GM12878 (cell line): ENCODE measurements around the gene SUPT3H. TPM values are rescaled to one million over a fixed set of nuclear protein-coding genes. Genes with fewer than 3 reads are reported as not detected.

ENCODE experiments used
- ATAC-seq: fragments of 200-7000 bp; cut with Tn5 transposase; 3 replicates; pipeline ENCODE4 v1.9.1; 2020; ENCODE audit warnings: mild to moderate bottlenecking, moderate library complexity
- BruUV-seq: library from RNA; stranded (reverse); fragments of 400-500 nt; replicated peaks from 2 replicates; lab custom pipeline; 2021; lab: Mats Ljungman, UMichigan
- CTCF ChIA-PET: fragments of 300-600 bp; sonication (Branson Sonifier 250); formaldehyde crosslinking; extraction: SDS; loops from one replicate; lab custom pipeline; 2021; ENCODE audit warnings: inconsistent platforms; lab: Yijun Ruan, JAX
- POLR2A ChIA-PET: fragments of 350-600 bp; formaldehyde crosslinking; extraction: SDS; loops from one replicate; lab custom pipeline; 2021; ENCODE audit warnings: inconsistent platforms; lab: Charles Lee
- RAD21 ChIA-PET: fragments of 300-600 bp; sonication (Branson Sonifier 250); formaldehyde crosslinking; loops from one replicate; lab custom pipeline; 2023; ENCODE audit warnings: antibody characterized with exemption; ENCODE audit not compliant: unreplicated experiment; lab: Charles Lee
- SMC1A ChIA-PET: fragments of 300-600 bp; sonication (Branson Sonifier 250); formaldehyde crosslinking; loops from one replicate; lab custom pipeline; 2023; ENCODE audit not compliant: unreplicated experiment, uncharacterized antibody; lab: Charles Lee
- DNase-seq: peaks from one replicate; pipeline ENCODE4 v3.0.0-alpha.2; 2011; ENCODE audit warnings: low read depth, low spot score
- FAIRE-seq: peaks from 3 replicates; lab custom pipeline; 2011; peaks lifted over from hg19 to GRCh38; lab: Jason Lieb, UNC
- H2AFZ ChIP-seq: 2 replicates; pipeline ENCODE4 v1.6.0; 2011; ENCODE audit warnings: low read depth, low read length, control low read depth; ENCODE audit not compliant: control insufficient read depth
- H3K27ac ChIP-seq: 2 replicates; pipeline ENCODE4 v1.5.1; 2011; ENCODE audit warnings: control low read depth; ENCODE audit not compliant: control insufficient read depth, insufficient read depth
- H3K27me3 ChIP-seq, 2 experiments: replicated peaks in 1 of 2; 2 replicates each; pipeline versions ENCODE4 v1.6.0 to v1.6.1; 2011; ENCODE audit warnings: low read length in 1 of 2; ENCODE audit not compliant: control insufficient read depth in 2 of 2, insufficient read depth in 2 of 2
- H3K36me3 ChIP-seq, 2 experiments: 2 replicates each; pipeline ENCODE4 v1.5.1; 2011; ENCODE audit warnings: low read length in 1 of 2; ENCODE audit not compliant: control insufficient read depth in 2 of 2, insufficient read depth in 2 of 2
- H3K4me1 ChIP-seq: 2 replicates; pipeline ENCODE4 v1.6.1; 2011; ENCODE audit warnings: mild to moderate bottlenecking, low read length, moderate library complexity, mixed read lengths; ENCODE audit not compliant: control insufficient read depth, insufficient read depth
- H3K4me2 ChIP-seq: 2 replicates; pipeline ENCODE4 v1.6.0; 2011; ENCODE audit warnings: control low read depth; ENCODE audit not compliant: control insufficient read depth, insufficient read depth
- H3K4me3 ChIP-seq: fragments of 200-600 bp; sonication (generic); 2 replicates; pipeline ENCODE4 v1.5.1; 2016
- H3K79me2 ChIP-seq: 2 replicates; pipeline ENCODE4 v1.6.0; 2011; ENCODE audit warnings: low read length; ENCODE audit not compliant: control insufficient read depth, insufficient read depth
- H3K9ac ChIP-seq: 2 replicates; pipeline ENCODE4 v1.8.0; 2011; ENCODE audit warnings: low read length, control low read depth, mixed read lengths; ENCODE audit not compliant: control insufficient read depth, insufficient read depth
- H3K9me3 ChIP-seq: replicated peaks from 3 replicates; pipeline ENCODE4 v1.5.1; 2011; ENCODE audit warnings: mild to moderate bottlenecking, low read length; ENCODE audit not compliant: control insufficient read depth, insufficient read depth
- H4K20me1 ChIP-seq: 2 replicates; pipeline ENCODE4 v1.6.0; 2011; ENCODE audit not compliant: control insufficient read depth, insufficient read depth
- ATF3 ChIP-seq: IDR thresholded peaks from 2 replicates; pipeline ENCODE4 v1.6.1; 2011; ENCODE audit warnings: low read depth, mild to moderate bottlenecking, low read length, moderate library complexity, borderline replicate concordance; ENCODE audit errors: extremely low read depth
- CBX5 ChIP-seq: sonication (generic); IDR thresholded peaks from 2 replicates; pipeline ENCODE4 v1.6.1; 2016; ENCODE audit warnings: low read depth, moderate library complexity, mild to moderate bottlenecking, inconsistent platforms
- MTA2 ChIP-seq: fragments of 450-650 bp; IDR thresholded peaks from 2 replicates; pipeline ENCODE4 v1.6.1; 2016; ENCODE audit warnings: low read depth, mild to moderate bottlenecking, moderate library complexity
- MTA3 ChIP-seq: IDR thresholded peaks from 2 replicates; pipeline ENCODE4 v1.6.1; 2012; ENCODE audit warnings: low read length, inconsistent platforms, borderline replicate concordance
- MYB ChIP-seq: fragments of 150-350 bp; IDR thresholded peaks from 2 replicates; pipeline ENCODE4 v1.6.1; 2014; ENCODE audit warnings: mild to moderate bottlenecking, low read depth, low read length, borderline replicate concordance
- NFYA ChIP-seq: IDR thresholded peaks from 2 replicates; pipeline ENCODE4 v1.6.1; 2011; ENCODE audit warnings: low read depth, mild to moderate bottlenecking, low read length, improper control_type of control experiment, borderline replicate concordance
- NKRF ChIP-seq: fragments of 450-650 bp; conservative IDR thresholded peaks from 2 replicates; pipeline ENCODE4 v1.6.1; 2017; ENCODE audit warnings: mild to moderate bottlenecking, moderate library complexity
- NR2C2 ChIP-seq: IDR thresholded peaks from 2 replicates; pipeline ENCODE4 v1.6.1; 2011; ENCODE audit warnings: borderline replicate concordance, low read depth; ENCODE audit not compliant: control insufficient read depth, insufficient read length
- REST ChIP-seq: IDR thresholded peaks from 2 replicates; pipeline ENCODE4 v1.6.1; 2012; ENCODE audit warnings: mild to moderate bottlenecking, low read depth, low read length
- TARDBP ChIP-seq: IDR thresholded peaks from 2 replicates; pipeline ENCODE4 v1.6.1; 2016; ENCODE audit warnings: borderline replicate concordance
- USF2 ChIP-seq: IDR thresholded peaks from 2 replicates; pipeline ENCODE4 v1.6.1; 2011; ENCODE audit warnings: low read depth, low read length, improper control_type of control experiment, borderline replicate concordance
- WRNIP1 ChIP-seq: IDR thresholded peaks from 2 replicates; pipeline ENCODE4 v1.6.1; 2011; ENCODE audit warnings: low read depth, low read length, improper control_type of control experiment, borderline replicate concordance
- ZNF207 ChIP-seq: fragments of 450-650 bp; IDR thresholded peaks from 2 replicates; pipeline ENCODE4 v1.6.1; 2014; ENCODE audit warnings: antibody characterized with exemption, mild to moderate bottlenecking, borderline replicate concordance
- WGBS: methylation state at CpG from one replicate; pipeline ENCODE4 v1.1.6; 2016; ENCODE audit warnings: low lambda C conversion rate; ENCODE audit not compliant: insufficient replicate concordance, insufficient coverage; ENCODE audit errors: missing lambda C conversion rate; 5-methylcytosine and 5-hydroxymethylcytosine counted together
- in situ Hi-C: fragments of 300-500 bp; cut with MboI; formaldehyde crosslinking; loops from 9 replicates; pipeline ENCODE4 v1.14.3; 2018; ENCODE audit warnings: mixed read lengths
- intact Hi-C: fragments of 100-400 bp; cut with micrococcal nuclease; formaldehyde crosslinking; loops from one replicate; pipeline ENCODE4 v1.14.2; 2022; ENCODE audit not compliant: unreplicated experiment
- polyA plus RNA-seq, 11 experiments: library from polyadenylated mRNA; depleted of rRNA in 4 of 11; unstranded in 6 of 11; stranded (reverse) in 5 of 11; fragments of >200 nt; fragmentation: Nextera tagmentation in 4 of 11; fragmentation: Illumina TruSeq in 1 of 11; extraction: Ambion mirVana in 4 of 11; extraction: Trizol in 1 of 11; gene quantifications; 1 replicate in 1 of 11; 2 replicates in 10 of 11; pipeline versions ENCODE4 v1.2.1 to v1.2.3, GENCODE V29; 2011 to 2016; ENCODE audit warnings: inconsistent platforms in 2 of 11, missing spikeins in 2 of 11, low read depth in 1 of 11
- total RNA-seq, 4 experiments: library from RNA; depleted of rRNA in 3 of 4; stranded (reverse); fragments of >200 nt in 3 of 4; fragmentation: Illumina TruSeq in 1 of 4; extraction: Trizol in 1 of 4; gene quantifications; 2 replicates each; pipeline versions ENCODE4 v1.2.1 to v1.2.3, GENCODE V29; 2013 to 2021
- TF ChIP-seq, protein P1 (sequence below): fragments of 450-650 bp; IDR thresholded peaks from 2 replicates; pipeline ENCODE4 v1.6.1; 2017; ENCODE audit warnings: antibody characterized with exemption, mild to moderate bottlenecking, moderate library complexity

Gene SUPT3H
- total and polyA plus RNA-seq, 10 of the 15 experiments (the other 5 are each of a cell fraction or from before 2014, with no cell fraction given): 0.51 to 3.7 (median 2.0) TPM

GRCh38 chr6:45231660-45232059, 146.1 kb downstream of the SUPT3H start:
- Histone ChIP-seq H3K9me3 (peaks cover 3% of the 10 kb centered on the region; the same call in 1 of the 3 replicates), H3K27ac (no peak overlapping the region), H3K27me3 (no peaks in the 10 kb centered on the region), H3K9ac (no peak overlapping the region), H3K4me1 (no peaks in the 10 kb centered on the region), H4K20me1 (no peaks in the 10 kb centered on the region), H3K79me2 (no peaks in the 10 kb centered on the region), H2AFZ (no peak overlapping the region), H3K4me3 (no peak overlapping the region), H3K4me2 (no peak overlapping the region), H3K36me3 (no peaks in the 10 kb centered on the region)
- ATAC-seq: no peak
- 55% methylated on average over 2 of the region's 2 CpGs for WGBS
- ChIA-PET RAD21 (no interaction called here), CTCF (no interaction called here), POLR2A (no interaction called here), SMC1A (no interaction called here)
- DNase-seq: no peak
- in situ Hi-C loops: no loop called here
- intact Hi-C loops: no loop called here
- FAIRE-seq: no peak
- no TSS peak for BruUV-seq
- TF ChIP-seq ZNF207 (no peak), MTA3 (no peak), NKRF (no peak), MTA2 (no peak), REST (no peak), CBX5 (no peak), USF2 (no peak), ATF3 (no peak), MYB (no peak), WRNIP1 (no peak), NR2C2 (no peak), TARDBP (no peak), NFYA (no peak)
- TF ChIP-seq, protein P1, sequence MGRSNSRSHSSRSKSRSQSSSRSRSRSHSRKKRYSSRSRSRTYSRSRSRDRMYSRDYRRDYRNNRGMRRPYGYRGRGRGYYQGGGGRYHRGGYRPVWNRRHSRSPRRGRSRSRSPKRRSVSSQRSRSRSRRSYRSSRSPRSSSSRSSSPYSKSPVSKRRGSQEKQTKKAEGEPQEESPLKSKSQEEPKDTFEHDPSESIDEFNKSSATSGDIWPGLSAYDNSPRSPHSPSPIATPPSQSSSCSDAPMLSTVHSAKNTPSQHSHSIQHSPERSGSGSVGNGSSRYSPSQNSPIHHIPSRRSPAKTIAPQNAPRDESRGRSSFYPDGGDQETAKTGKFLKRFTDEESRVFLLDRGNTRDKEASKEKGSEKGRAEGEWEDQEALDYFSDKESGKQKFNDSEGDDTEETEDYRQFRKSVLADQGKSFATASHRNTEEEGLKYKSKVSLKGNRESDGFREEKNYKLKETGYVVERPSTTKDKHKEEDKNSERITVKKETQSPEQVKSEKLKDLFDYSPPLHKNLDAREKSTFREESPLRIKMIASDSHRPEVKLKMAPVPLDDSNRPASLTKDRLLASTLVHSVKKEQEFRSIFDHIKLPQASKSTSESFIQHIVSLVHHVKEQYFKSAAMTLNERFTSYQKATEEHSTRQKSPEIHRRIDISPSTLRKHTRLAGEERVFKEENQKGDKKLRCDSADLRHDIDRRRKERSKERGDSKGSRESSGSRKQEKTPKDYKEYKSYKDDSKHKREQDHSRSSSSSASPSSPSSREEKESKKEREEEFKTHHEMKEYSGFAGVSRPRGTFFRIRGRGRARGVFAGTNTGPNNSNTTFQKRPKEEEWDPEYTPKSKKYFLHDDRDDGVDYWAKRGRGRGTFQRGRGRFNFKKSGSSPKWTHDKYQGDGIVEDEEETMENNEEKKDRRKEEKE: no peak
